Activated T-helper 17 cell treated with anti-CD3 and anti-CD28 coated beads, Interleukin-2, amount 50 U/mL, for 72 hours (primary cell): ENCODE results near the gene OXNAD1. TPM values are rescaled to one million over a fixed set of nuclear protein-coding genes. Genes with fewer than 3 reads are reported as not detected.

Source experiments
- ATAC-seq: fragments of 150-1000 bp; cut with Tn5 transposase; replicated peaks from 2 replicates; pipeline ENCODE4 v1.10.0; 2021; ENCODE audit warnings: mild to moderate bottlenecking, moderate library complexity
- H3K27ac Mint-ChIP-seq: one replicate; pipeline ENCODE4 v1.8.0; 2022; ENCODE audit warnings: mixed read lengths
- H3K27me3 Mint-ChIP-seq: one replicate; pipeline ENCODE4 v1.8.0; 2022; ENCODE audit warnings: mixed read lengths
- H3K36me3 Mint-ChIP-seq: one replicate; pipeline ENCODE4 v1.8.0; 2022; ENCODE audit warnings: low read depth, mild to moderate bottlenecking, mixed read lengths
- H3K4me1 Mint-ChIP-seq: one replicate; pipeline ENCODE4 v1.8.0; 2022; ENCODE audit warnings: mixed read lengths
- H3K4me3 Mint-ChIP-seq: one replicate; pipeline ENCODE4 v1.8.0; 2022; ENCODE audit warnings: mild to moderate bottlenecking, mixed read lengths
- H3K9me3 Mint-ChIP-seq: one replicate; pipeline ENCODE4 v1.8.0; 2022; ENCODE audit warnings: mixed read lengths
- total RNA-seq, 2 donors: library from RNA; stranded (reverse); gene quantifications; one replicate each; pipeline ENCODE4 v1.2.3, GENCODE V29; 2022

Gene OXNAD1
- total RNA-seq, 2 donors from 2014 or later: 31.4 to 32.4 TPM

GRCh38 chr3:16313886-16314645, 49.1 kb downstream of the OXNAD1 start:
- no peaks in the 10 kb centered on the region for H3K27me3 Mint-ChIP-seq
- peak overlapping the region; percentile 24 for H3K4me3 Mint-ChIP-seq
- no peaks in the 10 kb centered on the region for H3K9me3 Mint-ChIP-seq
- H3K27ac Mint-ChIP-seq: no peak overlapping the region
- peaks cover 91% of the 10 kb centered on the region for H3K36me3 Mint-ChIP-seq
- ATAC-seq: no peak
- peaks cover 41% of the 10 kb centered on the region for H3K4me1 Mint-ChIP-seq

GRCh38 chr3:16315623-16316022, 50.6 kb downstream of the OXNAD1 start:
- peaks cover 94% of the 10 kb centered on the region for H3K36me3 Mint-ChIP-seq
- H3K9me3 Mint-ChIP-seq: no peaks in the 10 kb centered on the region
- ATAC-seq: no peak
- no peaks in the 10 kb centered on the region for H3K27me3 Mint-ChIP-seq
- H3K27ac Mint-ChIP-seq: peak overlapping the region; percentile 48
- peak overlapping the region; percentile 34 for H3K4me3 Mint-ChIP-seq
- H3K4me1 Mint-ChIP-seq: peaks cover 45% of the 10 kb centered on the region

- no peaks in the 10 kb centered on the region for H3K9me3 Mint-ChIP-seq
- H3K36me3 Mint-ChIP-seq: peaks cover 99% of the 10 kb centered on the region
- H3K4me3 Mint-ChIP-seq: peak overlapping the region; percentile 34
- H3K27me3 Mint-ChIP-seq: no peaks in the 10 kb centered on the region
- no peak for ATAC-seq
- peak overlapping the region; percentile 48 for H3K27ac Mint-ChIP-seq
- peaks cover 49% of the 10 kb centered on the region for H3K4me1 Mint-ChIP-seq
These were observed 51.4 kb downstream of the OXNAD1 start for GRCh38 chr3:16316396-16316795.

GRCh38 chr3:16316847-16317560, 52.0 kb downstream of the OXNAD1 start:
- H3K36me3 Mint-ChIP-seq: peaks cover 99% of the 10 kb centered on the region
- H3K9me3 Mint-ChIP-seq: no peaks in the 10 kb centered on the region
- H3K4me3 Mint-ChIP-seq: peak overlapping the region; percentile 8
- H3K4me1 Mint-ChIP-seq: peaks cover 43% of the 10 kb centered on the region
- H3K27me3 Mint-ChIP-seq: no peaks in the 10 kb centered on the region
- no peak for ATAC-seq
- H3K27ac Mint-ChIP-seq: peak overlapping the region; percentile 48

GRCh38 chr3:16317561-16317945, 52.5 kb downstream of the OXNAD1 start:
- Mint-ChIP-seq H3K27me3 (no peaks in the 10 kb centered on the region), H3K27ac (peak overlapping the region; percentile 48), H3K36me3 (peaks cover 99% of the 10 kb centered on the region), H3K9me3 (no peaks in the 10 kb centered on the region), H3K4me3 (peak overlapping the region; percentile 63), H3K4me1 (peaks cover 37% of the 10 kb centered on the region)
- ATAC-seq: no peak

GRCh38 chr3:16318176-16318575, 53.2 kb downstream of the OXNAD1 start:
- Mint-ChIP-seq H3K9me3 (no peaks in the 10 kb centered on the region), H3K4me3 (peak overlapping the region; percentile 63), H3K27ac (peak overlapping the region; percentile 88), H3K36me3 (peaks cover 99% of the 10 kb centered on the region), H3K27me3 (no peaks in the 10 kb centered on the region), H3K4me1 (peaks cover 36% of the 10 kb centered on the region)
- no peak for ATAC-seq

- peak overlapping the region; percentile 88 for H3K27ac Mint-ChIP-seq
- H3K36me3 Mint-ChIP-seq: peaks cover 100% of the 10 kb centered on the region
- ATAC-seq: peak; percentile 97
- H3K9me3 Mint-ChIP-seq: no peaks in the 10 kb centered on the region
- H3K4me1 Mint-ChIP-seq: peaks cover 36% of the 10 kb centered on the region
- H3K27me3 Mint-ChIP-seq: no peaks in the 10 kb centered on the region
- peak overlapping the region; percentile 63 for H3K4me3 Mint-ChIP-seq
These were observed 54.3 kb downstream of the OXNAD1 start for GRCh38 chr3:16319307-16319706.

GRCh38 chr3:16319723-16320122, 54.7 kb downstream of the OXNAD1 start:
- ATAC-seq: no peak
- Mint-ChIP-seq H3K36me3 (peaks cover 100% of the 10 kb centered on the region), H3K4me1 (peaks cover 36% of the 10 kb centered on the region), H3K9me3 (no peaks in the 10 kb centered on the region), H3K27ac (peak overlapping the region; percentile 88), H3K4me3 (peak overlapping the region; percentile 63), H3K27me3 (no peaks in the 10 kb centered on the region)

GRCh38 chr3:16320711-16321110, 55.7 kb downstream of the OXNAD1 start:
- Mint-ChIP-seq H3K4me1 (peaks cover 37% of the 10 kb centered on the region), H3K4me3 (no peak overlapping the region), H3K36me3 (peaks cover 100% of the 10 kb centered on the region), H3K27ac (peak overlapping the region; percentile 73), H3K27me3 (no peaks in the 10 kb centered on the region), H3K9me3 (no peaks in the 10 kb centered on the region)
- ATAC-seq: no peak

GRCh38 chr3:16322189-16322588, 57.2 kb downstream of the OXNAD1 start:
- Mint-ChIP-seq H3K36me3 (peaks cover 100% of the 10 kb centered on the region), H3K27me3 (no peaks in the 10 kb centered on the region), H3K4me3 (no peak overlapping the region), H3K4me1 (peaks cover 28% of the 10 kb centered on the region), H3K27ac (peak overlapping the region; percentile 73), H3K9me3 (no peaks in the 10 kb centered on the region)
- ATAC-seq: no peak

- Mint-ChIP-seq H3K4me1 (peaks cover 25% of the 10 kb centered on the region), H3K27ac (no peak overlapping the region), H3K36me3 (peaks cover 100% of the 10 kb centered on the region), H3K4me3 (no peak overlapping the region), H3K9me3 (no peaks in the 10 kb centered on the region), H3K27me3 (no peaks in the 10 kb centered on the region)
- ATAC-seq: no peak
These were observed 58.7 kb downstream of the OXNAD1 start for GRCh38 chr3:16323737-16324136.

- Mint-ChIP-seq H3K27ac (peak overlapping the region; percentile 70), H3K9me3 (no peaks in the 10 kb centered on the region), H3K36me3 (peaks cover 100% of the 10 kb centered on the region), H3K4me3 (no peak overlapping the region), H3K4me1 (peaks cover 9% of the 10 kb centered on the region), H3K27me3 (no peaks in the 10 kb centered on the region)
- no peak for ATAC-seq
These were observed 60.8 kb downstream of the OXNAD1 start for GRCh38 chr3:16325850-16326249.

GRCh38 chr3:16326724-16327349, 61.8 kb downstream of the OXNAD1 start:
- H3K27me3 Mint-ChIP-seq: no peaks in the 10 kb centered on the region
- no peak for ATAC-seq
- peaks cover 100% of the 10 kb centered on the region for H3K36me3 Mint-ChIP-seq
- H3K9me3 Mint-ChIP-seq: no peaks in the 10 kb centered on the region
- no peak overlapping the region for H3K4me3 Mint-ChIP-seq
- peaks cover 10% of the 10 kb centered on the region for H3K4me1 Mint-ChIP-seq
- peak overlapping the region; percentile 70 for H3K27ac Mint-ChIP-seq

- H3K4me3 Mint-ChIP-seq: no peak overlapping the region
- H3K27me3 Mint-ChIP-seq: no peaks in the 10 kb centered on the region
- H3K27ac Mint-ChIP-seq: peak overlapping the region; percentile 47
- no peaks in the 10 kb centered on the region for H3K9me3 Mint-ChIP-seq
- ATAC-seq: no peak
- H3K36me3 Mint-ChIP-seq: peaks cover 100% of the 10 kb centered on the region
- H3K4me1 Mint-ChIP-seq: peaks cover 10% of the 10 kb centered on the region
These were observed 63.1 kb downstream of the OXNAD1 start for GRCh38 chr3:16328124-16328523.
